GM23338 (cell line): Measurements from ENCODE around the gene FAM83B.

Source experiments
- CREB1 ChIP-seq: fragments of 250-450 bp; sonication (Bioruptor Pico); IDR thresholded peaks from 2 replicates; pipeline ENCODE4 v1.5.0; 2020; ENCODE audit warnings: low read depth, mild to moderate bottlenecking, moderate library complexity
- EZH2 ChIP-seq: fragments of 200-600 bp; sonication (generic); IDR thresholded peaks from one replicate; pipeline ENCODE4 v1.8.0; 2017; ENCODE audit warnings: antibody characterized with exemption, mild to moderate bottlenecking, low read depth; ENCODE audit not compliant: unreplicated experiment
- EZH2phosphoT487 ChIP-seq: fragments of 200-600 bp; sonication (generic); IDR thresholded peaks from one replicate; pipeline ENCODE4 v1.8.1; 2018; ENCODE audit warnings: antibody characterized with exemption; ENCODE audit not compliant: unreplicated experiment
- POLR2AphosphoS5 ChIP-seq: IDR thresholded peaks from 2 replicates; pipeline ENCODE4 v1.6.1; 2016; ENCODE audit warnings: antibody characterized with exemption, low read depth
- TF ChIP-seq, protein P1 (sequence below), 2 experiments: fragments of 200-600 bp in 1 of 2; sonication (generic) in 1 of 2; conservative IDR thresholded peaks; 2 replicates each; pipeline versions ENCODE4 v1.5.1 to v1.6.1; 2016 to 2017; ENCODE audit warnings: antibody characterized with exemption in 2 of 2, low read depth in 2 of 2, mild to moderate bottlenecking in 2 of 2, moderate library complexity in 1 of 2
- TF ChIP-seq, protein P2 (sequence below): IDR thresholded peaks from one replicate; pipeline ENCODE4 v1.6.1; 2018; ENCODE audit warnings: antibody characterized with exemption; ENCODE audit not compliant: unreplicated experiment

GRCh38 chr6:54891536-54891935, 45.0 kb downstream of the FAM83B start:
- TF ChIP-seq, protein P1, sequence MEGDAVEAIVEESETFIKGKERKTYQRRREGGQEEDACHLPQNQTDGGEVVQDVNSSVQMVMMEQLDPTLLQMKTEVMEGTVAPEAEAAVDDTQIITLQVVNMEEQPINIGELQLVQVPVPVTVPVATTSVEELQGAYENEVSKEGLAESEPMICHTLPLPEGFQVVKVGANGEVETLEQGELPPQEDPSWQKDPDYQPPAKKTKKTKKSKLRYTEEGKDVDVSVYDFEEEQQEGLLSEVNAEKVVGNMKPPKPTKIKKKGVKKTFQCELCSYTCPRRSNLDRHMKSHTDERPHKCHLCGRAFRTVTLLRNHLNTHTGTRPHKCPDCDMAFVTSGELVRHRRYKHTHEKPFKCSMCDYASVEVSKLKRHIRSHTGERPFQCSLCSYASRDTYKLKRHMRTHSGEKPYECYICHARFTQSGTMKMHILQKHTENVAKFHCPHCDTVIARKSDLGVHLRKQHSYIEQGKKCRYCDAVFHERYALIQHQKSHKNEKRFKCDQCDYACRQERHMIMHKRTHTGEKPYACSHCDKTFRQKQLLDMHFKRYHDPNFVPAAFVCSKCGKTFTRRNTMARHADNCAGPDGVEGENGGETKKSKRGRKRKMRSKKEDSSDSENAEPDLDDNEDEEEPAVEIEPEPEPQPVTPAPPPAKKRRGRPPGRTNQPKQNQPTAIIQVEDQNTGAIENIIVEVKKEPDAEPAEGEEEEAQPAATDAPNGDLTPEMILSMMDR (conservative IDR thresholded peaks at IDR 0.05; ENCODE audit: low read depth in 2 of 2) = no peak
- TF ChIP-seq POLR2AphosphoS5 (no peak), EZH2phosphoT487 (no peak), CREB1 (CRISPR knock-in tag) (no peak), EZH2 (no peak)
- TF ChIP-seq, protein P2, sequence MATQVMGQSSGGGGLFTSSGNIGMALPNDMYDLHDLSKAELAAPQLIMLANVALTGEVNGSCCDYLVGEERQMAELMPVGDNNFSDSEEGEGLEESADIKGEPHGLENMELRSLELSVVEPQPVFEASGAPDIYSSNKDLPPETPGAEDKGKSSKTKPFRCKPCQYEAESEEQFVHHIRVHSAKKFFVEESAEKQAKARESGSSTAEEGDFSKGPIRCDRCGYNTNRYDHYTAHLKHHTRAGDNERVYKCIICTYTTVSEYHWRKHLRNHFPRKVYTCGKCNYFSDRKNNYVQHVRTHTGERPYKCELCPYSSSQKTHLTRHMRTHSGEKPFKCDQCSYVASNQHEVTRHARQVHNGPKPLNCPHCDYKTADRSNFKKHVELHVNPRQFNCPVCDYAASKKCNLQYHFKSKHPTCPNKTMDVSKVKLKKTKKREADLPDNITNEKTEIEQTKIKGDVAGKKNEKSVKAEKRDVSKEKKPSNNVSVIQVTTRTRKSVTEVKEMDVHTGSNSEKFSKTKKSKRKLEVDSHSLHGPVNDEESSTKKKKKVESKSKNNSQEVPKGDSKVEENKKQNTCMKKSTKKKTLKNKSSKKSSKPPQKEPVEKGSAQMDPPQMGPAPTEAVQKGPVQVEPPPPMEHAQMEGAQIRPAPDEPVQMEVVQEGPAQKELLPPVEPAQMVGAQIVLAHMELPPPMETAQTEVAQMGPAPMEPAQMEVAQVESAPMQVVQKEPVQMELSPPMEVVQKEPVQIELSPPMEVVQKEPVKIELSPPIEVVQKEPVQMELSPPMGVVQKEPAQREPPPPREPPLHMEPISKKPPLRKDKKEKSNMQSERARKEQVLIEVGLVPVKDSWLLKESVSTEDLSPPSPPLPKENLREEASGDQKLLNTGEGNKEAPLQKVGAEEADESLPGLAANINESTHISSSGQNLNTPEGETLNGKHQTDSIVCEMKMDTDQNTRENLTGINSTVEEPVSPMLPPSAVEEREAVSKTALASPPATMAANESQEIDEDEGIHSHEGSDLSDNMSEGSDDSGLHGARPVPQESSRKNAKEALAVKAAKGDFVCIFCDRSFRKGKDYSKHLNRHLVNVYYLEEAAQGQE = no peak
